ENCODE data around the gene P2RY6. TPM values are rescaled to one million over a fixed set of nuclear protein-coding genes. Genes with fewer than 3 reads are reported as not detected.

The P2RY6 gene
- total and polyA plus RNA-seq, 10 of the 15 experiments (the other 5 are each of a cell fraction or from before 2014, with no cell fraction given), result 0.05 to 0.90 (median 0.22) TPM; not detected in 4

DNA sequence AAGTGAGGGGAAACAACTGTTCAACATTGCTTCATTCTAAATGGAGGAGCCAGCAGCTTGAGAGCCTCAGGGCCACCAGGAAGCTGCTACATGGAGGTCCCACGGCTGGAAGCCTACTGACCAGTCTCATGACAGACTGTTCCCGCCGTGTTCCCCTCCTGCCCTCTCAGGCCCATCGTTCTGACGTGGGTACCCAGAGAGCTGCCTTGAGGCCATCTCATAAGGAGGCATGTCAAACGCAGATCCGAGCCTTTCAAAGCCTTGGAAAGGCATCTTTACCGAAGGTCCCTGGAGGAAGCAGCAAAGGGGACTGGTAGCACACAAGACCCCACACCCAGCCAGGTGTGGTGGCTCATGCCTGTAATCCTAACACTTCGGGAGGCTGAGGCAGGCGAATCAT lies 27.6 kb downstream of the P2RY6 start:
- FAIRE-seq (no peak), DNase-seq (ENCODE audit: low read depth, low spot score) (no peak), ATAC-seq (no peak)
- intact Hi-C loops (cut with micrococcal nuclease; ENCODE audit: unreplicated experiment) (no loop called here), in situ Hi-C loops (cut with MboI) (no loop called here)
- SMC1A ChIA-PET (ENCODE audit: uncharacterized antibody, unreplicated experiment), result interaction anchor here (0.7 to 3.6 kb wide), 6 partner anchors 8 to 51 kb away, joined by 3 to 31 read pairs (median 12); partner anchors contain the start of gene ARHGEF17
- no peak overlapping the region for H3K4me2 ChIP-seq (ENCODE audit: control insufficient read depth, insufficient read depth)
- H3K27me3 ChIP-seq (replicated peaks in 1 of 2; ENCODE audit: control insufficient read depth in 2 of 2, insufficient read depth in 2 of 2, low read length in 1 of 2), result no peaks in the 10 kb centered on the region
- CTCF ChIA-PET, result interaction anchor here (2.5 to 17.3 kb wide), 7 partner anchors 7 to 116 kb away, joined by 10 to 326 read pairs (median 27); no protein-coding TSS in a partner anchor
- RAD21 ChIA-PET (ENCODE audit: unreplicated experiment), result interaction anchor here (2.0 to 13.3 kb wide), 2 partner anchors 26 to 36 kb away, joined by 10 to 227 read pairs; no protein-coding TSS in a partner anchor
- H3K79me2 ChIP-seq (ENCODE audit: control insufficient read depth, insufficient read depth, low read length), result no peaks in the 10 kb centered on the region
- BruUV-seq (replicated peaks), result no TSS peak
- H3K9me3 ChIP-seq (replicated peaks; ENCODE audit: control insufficient read depth, insufficient read depth, low read length), result no peaks in the 10 kb centered on the region
- POLR2A ChIA-PET, result no interaction called here
- no peaks in the 10 kb centered on the region for H3K36me3 ChIP-seq (ENCODE audit: control insufficient read depth in 2 of 2, insufficient read depth in 2 of 2, low read length in 1 of 2)
- no peak overlapping the region for H3K27ac ChIP-seq (ENCODE audit: control insufficient read depth, insufficient read depth)
- H3K4me3 ChIP-seq, result no peak overlapping the region
- TF ChIP-seq MEF2A (IDR thresholded peaks at IDR 0.05; ENCODE audit: insufficient read depth, low read depth, low read length) (no peak), GATAD2B (conservative IDR thresholded peaks at IDR 0.05; ENCODE audit: low read depth) (no peak), ZNF274 (IDR thresholded peaks at IDR 0.05; ENCODE audit: insufficient read depth, insufficient read length) (no peak), RELA (IDR thresholded peaks at IDR 0.05; ENCODE audit: borderline replicate concordance, partially characterized antibody) (no peak), NBN (IDR thresholded peaks at IDR 0.05) (no peak), HDAC2 (IDR thresholded peaks at IDR 0.05) (no peak), YY1 (IDR thresholded peaks at IDR 0.05; ENCODE audit: low read depth, low read length) (no peak), CBX5 (IDR thresholded peaks at IDR 0.05; ENCODE audit: low read depth) (no peak), KLF5 (IDR thresholded peaks at IDR 0.05; ENCODE audit: partially characterized antibody) (no peak), JUND (IDR thresholded peaks at IDR 0.05; ENCODE audit: low read depth, low read length) (no peak), EP300 (IDR thresholded peaks at IDR 0.05; ENCODE audit: borderline replicate concordance in 1 of 2, control insufficient read depth in 1 of 2, low read depth in 2 of 2, low read length in 2 of 2) (no peak), WRNIP1 (IDR thresholded peaks at IDR 0.05; ENCODE audit: borderline replicate concordance, low read depth, low read length) (no peak), TCF3 (IDR thresholded peaks at IDR 0.05; ENCODE audit: borderline replicate concordance, insufficient read depth, low read depth, low read length) (no peak), SIX5 (IDR thresholded peaks at IDR 0.05; ENCODE audit: low read depth, low read length, severe bottlenecking) (no peak)
- TF ChIP-seq, protein P1, sequence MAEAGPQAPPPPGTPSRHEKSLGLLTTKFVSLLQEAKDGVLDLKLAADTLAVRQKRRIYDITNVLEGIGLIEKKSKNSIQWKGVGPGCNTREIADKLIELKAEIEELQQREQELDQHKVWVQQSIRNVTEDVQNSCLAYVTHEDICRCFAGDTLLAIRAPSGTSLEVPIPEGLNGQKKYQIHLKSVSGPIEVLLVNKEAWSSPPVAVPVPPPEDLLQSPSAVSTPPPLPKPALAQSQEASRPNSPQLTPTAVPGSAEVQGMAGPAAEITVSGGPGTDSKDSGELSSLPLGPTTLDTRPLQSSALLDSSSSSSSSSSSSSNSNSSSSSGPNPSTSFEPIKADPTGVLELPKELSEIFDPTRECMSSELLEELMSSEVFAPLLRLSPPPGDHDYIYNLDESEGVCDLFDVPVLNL (IDR thresholded peaks at IDR 0.05; ENCODE audit: low read depth, low read length), result no peak
- TF ChIP-seq, protein P2, sequence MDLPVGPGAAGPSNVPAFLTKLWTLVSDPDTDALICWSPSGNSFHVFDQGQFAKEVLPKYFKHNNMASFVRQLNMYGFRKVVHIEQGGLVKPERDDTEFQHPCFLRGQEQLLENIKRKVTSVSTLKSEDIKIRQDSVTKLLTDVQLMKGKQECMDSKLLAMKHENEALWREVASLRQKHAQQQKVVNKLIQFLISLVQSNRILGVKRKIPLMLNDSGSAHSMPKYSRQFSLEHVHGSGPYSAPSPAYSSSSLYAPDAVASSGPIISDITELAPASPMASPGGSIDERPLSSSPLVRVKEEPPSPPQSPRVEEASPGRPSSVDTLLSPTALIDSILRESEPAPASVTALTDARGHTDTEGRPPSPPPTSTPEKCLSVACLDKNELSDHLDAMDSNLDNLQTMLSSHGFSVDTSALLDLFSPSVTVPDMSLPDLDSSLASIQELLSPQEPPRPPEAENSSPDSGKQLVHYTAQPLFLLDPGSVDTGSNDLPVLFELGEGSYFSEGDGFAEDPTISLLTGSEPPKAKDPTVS (IDR thresholded peaks at IDR 0.05; ENCODE audit: low read depth, low read length), result no peak
- TF ChIP-seq, protein P3, sequence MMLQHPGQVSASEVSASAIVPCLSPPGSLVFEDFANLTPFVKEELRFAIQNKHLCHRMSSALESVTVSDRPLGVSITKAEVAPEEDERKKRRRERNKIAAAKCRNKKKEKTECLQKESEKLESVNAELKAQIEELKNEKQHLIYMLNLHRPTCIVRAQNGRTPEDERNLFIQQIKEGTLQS (IDR thresholded peaks at IDR 0.05; ENCODE audit: borderline replicate concordance, extremely low read depth, low read depth, low read length), result no peak
- no peak overlapping the region for H2AFZ ChIP-seq (ENCODE audit: control insufficient read depth, low read depth, low read length)
- WGBS (ENCODE audit: insufficient coverage, insufficient replicate concordance, low lambda C conversion rate, missing lambda C conversion rate), result 9% methylated on average over 10 of the region's 10 CpGs
- H3K9ac ChIP-seq (ENCODE audit: control insufficient read depth, insufficient read depth, low read length), result no peak overlapping the region
- no peaks in the 10 kb centered on the region for H4K20me1 ChIP-seq (ENCODE audit: control insufficient read depth, insufficient read depth)
- no peaks in the 10 kb centered on the region for H3K4me1 ChIP-seq (ENCODE audit: control insufficient read depth, insufficient read depth, low read length)
